WERI-Rb-1 (cell line): ENCODE results near the gene VIL1.

Source experiments
- DNase-seq: peaks from one replicate; pipeline ENCODE4 v3.0.0-alpha.2; 2020
- H3K27ac ChIP-seq: fragments of 250-450 bp; sonication (Bioruptor Pico); 2 replicates; pipeline ENCODE4 v1.5.1; 2020; ENCODE audit warnings: mild to moderate bottlenecking, moderate library complexity
- H3K27me3 ChIP-seq: fragments of 250-450 bp; sonication (Bioruptor Pico); 2 replicates; pipeline ENCODE4 v1.5.1; 2021; ENCODE audit warnings: mild to moderate bottlenecking, low read depth, moderate library complexity; ENCODE audit not compliant: insufficient read depth, severe bottlenecking
- H3K36me3 ChIP-seq: fragments of 250-450 bp; sonication (Bioruptor Pico); 2 replicates; pipeline ENCODE4 v1.5.1; 2020; ENCODE audit warnings: mild to moderate bottlenecking, moderate library complexity
- H3K4me3 ChIP-seq: 2 replicates; pipeline ENCODE4 v1.5.1; 2011; ENCODE audit warnings: low read depth, mild to moderate bottlenecking, control low read depth, low read length
- H3K9me3 ChIP-seq: fragments of 250-450 bp; sonication (Bioruptor Pico); 2 replicates; pipeline ENCODE4 v1.5.1; 2021; ENCODE audit warnings: mild to moderate bottlenecking, moderate library complexity; ENCODE audit not compliant: severe bottlenecking
- CTCF ChIP-seq: IDR thresholded peaks from 2 replicates; pipeline ENCODE4 v1.5.1; 2011; ENCODE audit warnings: low read depth, mild to moderate bottlenecking, control low read depth, inconsistent platforms, low read length

The VIL1 gene

GRCh38 chr2:218434456-218434855, 15.5 kb downstream of the VIL1 start:
- Histone ChIP-seq H3K27ac (no peak overlapping the region), H3K36me3 (no peaks in the 10 kb centered on the region), H3K9me3 (no peaks in the 10 kb centered on the region), H3K4me3 (no peak overlapping the region), H3K27me3 (no peaks in the 10 kb centered on the region)
- no peak for TF ChIP-seq CTCF
- DNase-seq, result no peak

- no peak for DNase-seq
- no peaks in the 10 kb centered on the region for H3K27me3 ChIP-seq
- H3K9me3 ChIP-seq, result no peaks in the 10 kb centered on the region
- no peak overlapping the region for H3K27ac ChIP-seq
- H3K36me3 ChIP-seq, result no peaks in the 10 kb centered on the region
- TF ChIP-seq CTCF, result no peak
- H3K4me3 ChIP-seq, result no peak overlapping the region
Observed at GRCh38 chr2:218435003-218435982, 16.4 kb downstream of the VIL1 start.

- Histone ChIP-seq H3K4me3 (no peak overlapping the region), H3K36me3 (no peaks in the 10 kb centered on the region), H3K27me3 (no peaks in the 10 kb centered on the region), H3K27ac (no peak overlapping the region), H3K9me3 (no peaks in the 10 kb centered on the region)
- TF ChIP-seq CTCF, result no peak
- no peak for DNase-seq
Observed at GRCh38 chr2:218436992-218437391, 18.1 kb downstream of the VIL1 start.

GRCh38 chr2:218437969-218438368, 19.0 kb downstream of the VIL1 start:
- Histone ChIP-seq H3K36me3 (no peaks in the 10 kb centered on the region), H3K27me3 (no peaks in the 10 kb centered on the region), H3K4me3 (no peak overlapping the region), H3K9me3 (no peaks in the 10 kb centered on the region), H3K27ac (no peak overlapping the region)
- no peak for DNase-seq
- TF ChIP-seq CTCF, result no peak

- TF ChIP-seq CTCF, result no peak
- Histone ChIP-seq H3K27me3 (no peaks in the 10 kb centered on the region), H3K9me3 (no peaks in the 10 kb centered on the region), H3K36me3 (no peaks in the 10 kb centered on the region), H3K27ac (no peak overlapping the region), H3K4me3 (no peak overlapping the region)
- no peak for DNase-seq
Observed at GRCh38 chr2:218438596-218438995, 19.7 kb downstream of the VIL1 start.
